Measurements from ENCODE around the gene CFB.

Gene CFB

DNA sequence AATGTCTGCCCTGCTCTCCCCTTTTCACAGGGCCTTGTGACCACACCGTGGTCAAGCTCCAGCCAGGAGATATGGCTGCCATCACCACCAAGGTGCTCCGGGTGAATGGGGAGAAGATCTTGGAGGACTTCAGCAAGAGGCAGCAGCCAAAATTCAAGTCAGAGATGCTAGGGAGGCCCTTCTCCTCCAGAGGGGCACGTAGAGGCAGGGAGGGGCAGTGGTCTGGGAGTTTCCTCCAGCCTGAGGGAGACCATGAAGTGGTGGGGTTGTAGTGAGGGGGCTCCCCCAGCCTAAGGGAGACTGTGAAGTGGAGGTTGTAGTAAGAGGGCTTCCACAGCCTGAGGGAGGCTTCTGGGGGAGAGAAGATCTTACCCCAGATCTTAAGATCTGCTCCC, 22.0 kb downstream of the CFB start:
- Histone ChIP-seq H3K4me3 (ENCODE audit: low read length) (no peak overlapping the region), H3K4me2 (ENCODE audit: low read length) (no peak overlapping the region), H3K27me3 (ENCODE audit: control insufficient read depth, low read length) (no peaks in the 10 kb centered on the region), H3K36me3 (ENCODE audit: control insufficient read depth, low read length) (peaks cover 84% of the 10 kb centered on the region), H3F3A (ENCODE audit: control insufficient read depth, insufficient read depth) (no peaks in the 10 kb centered on the region), H3K9me2 (replicated peaks; ENCODE audit: control insufficient read depth, low read length) (no peaks in the 10 kb centered on the region), H3K4me1 (ENCODE audit: control insufficient read depth, low read length) (peaks cover 21% of the 10 kb centered on the region), H3K79me2 (ENCODE audit: control insufficient read depth, low read length) (peaks cover 26% of the 10 kb centered on the region), H3K9me3 (ENCODE audit: control insufficient read depth, insufficient read depth, low read length) (no peaks in the 10 kb centered on the region), H4K20me1 (ENCODE audit: control insufficient read depth, insufficient read depth, low read depth, low read length) (no peaks in the 10 kb centered on the region), H3K27ac (ENCODE audit: low read depth, low read length) (no peak overlapping the region)
- no peak for TF ChIP-seq EZH2phosphoT487 (IDR thresholded peaks at IDR 0.05; ENCODE audit: borderline replicate concordance, low read length)
- TF ChIP-seq, protein P1, sequence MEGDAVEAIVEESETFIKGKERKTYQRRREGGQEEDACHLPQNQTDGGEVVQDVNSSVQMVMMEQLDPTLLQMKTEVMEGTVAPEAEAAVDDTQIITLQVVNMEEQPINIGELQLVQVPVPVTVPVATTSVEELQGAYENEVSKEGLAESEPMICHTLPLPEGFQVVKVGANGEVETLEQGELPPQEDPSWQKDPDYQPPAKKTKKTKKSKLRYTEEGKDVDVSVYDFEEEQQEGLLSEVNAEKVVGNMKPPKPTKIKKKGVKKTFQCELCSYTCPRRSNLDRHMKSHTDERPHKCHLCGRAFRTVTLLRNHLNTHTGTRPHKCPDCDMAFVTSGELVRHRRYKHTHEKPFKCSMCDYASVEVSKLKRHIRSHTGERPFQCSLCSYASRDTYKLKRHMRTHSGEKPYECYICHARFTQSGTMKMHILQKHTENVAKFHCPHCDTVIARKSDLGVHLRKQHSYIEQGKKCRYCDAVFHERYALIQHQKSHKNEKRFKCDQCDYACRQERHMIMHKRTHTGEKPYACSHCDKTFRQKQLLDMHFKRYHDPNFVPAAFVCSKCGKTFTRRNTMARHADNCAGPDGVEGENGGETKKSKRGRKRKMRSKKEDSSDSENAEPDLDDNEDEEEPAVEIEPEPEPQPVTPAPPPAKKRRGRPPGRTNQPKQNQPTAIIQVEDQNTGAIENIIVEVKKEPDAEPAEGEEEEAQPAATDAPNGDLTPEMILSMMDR (IDR thresholded peaks at IDR 0.05; ENCODE audit: low read depth, low read length, poor library complexity, severe bottlenecking), result no peak

DNA sequence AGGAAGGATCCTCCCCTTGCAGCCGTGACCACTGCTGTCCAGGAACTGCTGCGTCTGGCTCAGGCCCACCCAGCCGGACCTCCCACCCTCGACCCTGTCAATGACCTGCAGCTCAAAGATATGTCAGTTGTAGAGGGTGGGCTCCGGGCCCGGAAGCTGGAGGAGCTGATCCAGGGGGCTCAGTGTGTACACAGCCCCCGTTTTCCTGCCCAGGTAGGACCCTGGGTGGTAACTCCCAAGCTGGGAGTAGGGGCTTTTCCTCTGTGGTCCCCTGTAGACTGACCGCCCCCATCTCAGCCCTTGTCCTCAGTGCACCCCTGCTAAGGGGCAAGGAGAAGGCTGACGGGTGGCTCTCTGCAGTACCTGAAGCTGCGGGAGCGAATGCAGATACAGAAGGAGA, 22.4 kb downstream of the CFB start:
- TF ChIP-seq, protein P1 (IDR thresholded peaks at IDR 0.05; ENCODE audit: low read depth, low read length, poor library complexity, severe bottlenecking), result no peak
- TF ChIP-seq EZH2phosphoT487 (IDR thresholded peaks at IDR 0.05; ENCODE audit: borderline replicate concordance, low read length), result no peak
- H4K20me1 ChIP-seq (ENCODE audit: control insufficient read depth, insufficient read depth, low read depth, low read length), result no peaks in the 10 kb centered on the region
- no peak overlapping the region for H3K4me2 ChIP-seq (ENCODE audit: low read length)
- no peak overlapping the region for H3K27ac ChIP-seq (ENCODE audit: low read depth, low read length)
- H3K27me3 ChIP-seq (ENCODE audit: control insufficient read depth, low read length), result no peaks in the 10 kb centered on the region
- no peaks in the 10 kb centered on the region for H3K9me3 ChIP-seq (ENCODE audit: control insufficient read depth, insufficient read depth, low read length)
- peaks cover 30% of the 10 kb centered on the region for H3K79me2 ChIP-seq (ENCODE audit: control insufficient read depth, low read length)
- H3K4me1 ChIP-seq (ENCODE audit: control insufficient read depth, low read length), result peaks cover 25% of the 10 kb centered on the region
- H3F3A ChIP-seq (ENCODE audit: control insufficient read depth, insufficient read depth), result no peaks in the 10 kb centered on the region
- H3K36me3 ChIP-seq (ENCODE audit: control insufficient read depth, low read length), result peaks cover 80% of the 10 kb centered on the region
- H3K4me3 ChIP-seq (ENCODE audit: low read length), result no peak overlapping the region
- H3K9me2 ChIP-seq (replicated peaks; ENCODE audit: control insufficient read depth, low read length), result no peaks in the 10 kb centered on the region

DNA sequence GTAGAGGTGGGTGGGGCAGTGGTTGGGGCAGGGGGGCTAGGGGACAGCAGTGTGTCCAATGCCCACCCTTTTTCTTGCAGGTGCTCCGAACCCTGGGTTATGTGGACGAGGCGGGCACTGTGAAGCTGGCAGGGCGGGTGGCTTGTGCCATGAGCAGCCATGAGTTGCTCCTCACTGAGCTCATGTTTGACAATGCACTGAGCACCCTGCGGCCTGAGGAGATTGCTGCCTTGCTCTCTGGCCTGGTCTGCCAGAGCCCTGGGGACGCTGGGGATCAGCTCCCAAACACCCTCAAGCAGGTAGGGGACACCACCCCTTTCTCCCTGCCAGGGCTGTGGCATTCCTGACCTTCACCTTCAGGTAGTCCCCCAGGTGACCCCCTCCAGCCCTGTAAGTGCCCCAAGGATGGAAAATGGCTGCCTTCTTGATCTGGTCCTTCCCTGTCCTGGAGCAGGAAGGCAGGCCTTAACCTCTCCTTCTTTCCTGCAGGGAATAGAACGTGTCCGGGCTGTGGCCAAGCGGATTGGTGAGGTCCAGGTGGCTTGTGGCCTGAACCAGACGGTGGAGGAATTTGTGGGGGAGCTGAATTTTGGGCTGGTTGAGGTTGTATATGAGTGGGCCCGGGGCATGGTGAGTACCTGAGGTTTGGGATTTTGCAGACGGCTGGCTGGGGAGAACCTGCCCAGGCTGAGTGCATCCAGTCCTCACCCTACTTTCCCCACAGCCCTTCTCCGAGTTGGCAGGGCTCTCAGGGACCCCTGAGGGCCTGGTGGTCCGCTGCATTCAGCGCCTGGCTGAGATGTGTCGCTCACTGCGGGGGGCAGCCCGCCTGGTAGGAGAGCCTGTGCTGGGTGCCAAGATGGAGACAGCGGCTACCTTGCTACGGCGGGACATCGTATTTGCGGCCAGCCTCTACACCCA, 23.2 kb downstream of the CFB start:
- Histone ChIP-seq H3K9me2 (replicated peaks; ENCODE audit: control insufficient read depth, low read length) (no peaks in the 10 kb centered on the region), H3K4me1 (ENCODE audit: control insufficient read depth, low read length) (peaks cover 30% of the 10 kb centered on the region), H3K79me2 (ENCODE audit: control insufficient read depth, low read length) (peaks cover 37% of the 10 kb centered on the region), H3F3A (ENCODE audit: control insufficient read depth, insufficient read depth) (no peaks in the 10 kb centered on the region; the same call in 1 of the 2 replicates), H3K36me3 (ENCODE audit: control insufficient read depth, low read length) (peaks cover 73% of the 10 kb centered on the region), H3K9me3 (ENCODE audit: control insufficient read depth, insufficient read depth, low read length) (no peaks in the 10 kb centered on the region), H3K4me3 (ENCODE audit: low read length) (no peak overlapping the region), H3K27ac (ENCODE audit: low read depth, low read length) (no peak overlapping the region), H3K4me2 (ENCODE audit: low read length) (no peak overlapping the region), H4K20me1 (ENCODE audit: control insufficient read depth, insufficient read depth, low read depth, low read length) (no peaks in the 10 kb centered on the region), H3K27me3 (ENCODE audit: control insufficient read depth, low read length) (no peaks in the 10 kb centered on the region)
- TF ChIP-seq, protein P1 (IDR thresholded peaks at IDR 0.05; ENCODE audit: low read depth, low read length, poor library complexity, severe bottlenecking), result no peak
- TF ChIP-seq EZH2phosphoT487 (IDR thresholded peaks at IDR 0.05; ENCODE audit: borderline replicate concordance, low read length), result no peak
